ENCODE measurements around the gene CCNF.
"Not testable (repeated sequence)": the region's sequence is repeated elsewhere in the genome, so short reads cannot be mapped to it uniquely, and the experiment has no call there.

CCNF gene

DNA sequence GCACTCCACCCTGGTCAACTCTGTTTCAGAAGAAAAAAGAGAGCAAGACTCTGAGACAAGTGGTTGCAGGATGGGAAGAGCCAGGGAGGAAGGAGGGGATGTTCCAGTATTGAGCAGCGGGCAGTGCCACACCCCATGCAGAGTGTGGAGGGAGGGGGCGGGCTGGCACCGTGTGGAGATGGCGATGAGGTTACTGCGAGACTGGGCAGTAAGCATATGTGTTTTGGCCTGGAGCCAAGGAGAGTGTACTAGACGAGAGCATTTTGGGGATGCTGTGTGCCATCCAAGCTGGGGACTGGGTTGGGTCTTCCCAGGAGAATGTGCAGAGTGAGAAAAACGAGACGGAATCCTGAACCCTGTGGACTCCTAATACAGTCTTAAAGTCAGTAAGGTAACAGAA lies 49.0 kb downstream of the CCNF start:
- H3K9me3 Mint-ChIP-seq = no peaks in the 10 kb centered on the region
- H3K4me3 Mint-ChIP-seq = no peak overlapping the region
- peaks cover 14% of the 10 kb centered on the region for H3K27me3 Mint-ChIP-seq (ENCODE audit: low read depth)
- no peak overlapping the region for H3K27ac Mint-ChIP-seq
- no peaks in the 10 kb centered on the region for H3K36me3 Mint-ChIP-seq (ENCODE audit: low read depth)
- peaks cover 9% of the 10 kb centered on the region for H3K4me1 Mint-ChIP-seq (ENCODE audit: low read depth)

- H3K4me3 Mint-ChIP-seq; H3K27ac Mint-ChIP-seq; H3K36me3 Mint-ChIP-seq (ENCODE audit: low read depth); H3K9me3 Mint-ChIP-seq; H3K4me1 Mint-ChIP-seq (ENCODE audit: low read depth): not testable (repeated sequence)
- peaks cover 13% of the 10 kb centered on the region for H3K27me3 Mint-ChIP-seq (ENCODE audit: low read depth)
Measured at GRCh38 chr16:2479996-2480395, 50.7 kb downstream of the CCNF start.

- Mint-ChIP-seq H3K9me3 (no peaks in the 10 kb centered on the region), H3K4me1 (ENCODE audit: low read depth) (peaks cover 9% of the 10 kb centered on the region), H3K27ac (no peak overlapping the region), H3K36me3 (ENCODE audit: low read depth) (no peaks in the 10 kb centered on the region), H3K27me3 (ENCODE audit: low read depth) (peaks cover 11% of the 10 kb centered on the region), H3K4me3 (no peak overlapping the region)
Measured at GRCh38 chr16:2480948-2481347, 51.7 kb downstream of the CCNF start.

- Mint-ChIP-seq H3K27ac (no peak overlapping the region), H3K4me3 (no peak overlapping the region), H3K36me3 (ENCODE audit: low read depth) (no peaks in the 10 kb centered on the region), H3K27me3 (ENCODE audit: low read depth) (peaks cover 4% of the 10 kb centered on the region), H3K9me3 (no peaks in the 10 kb centered on the region), H3K4me1 (ENCODE audit: low read depth) (peaks cover 10% of the 10 kb centered on the region)
Measured at GRCh38 chr16:2481676-2482075, 52.4 kb downstream of the CCNF start.

GRCh38 chr16:2482249-2482648 lies 53.0 kb downstream of the CCNF start:
- H3K27me3 Mint-ChIP-seq (ENCODE audit: low read depth) = no peaks in the 10 kb centered on the region
- H3K4me3 Mint-ChIP-seq = no peak overlapping the region
- H3K36me3 Mint-ChIP-seq (ENCODE audit: low read depth) = no peaks in the 10 kb centered on the region
- no peaks in the 10 kb centered on the region for H3K9me3 Mint-ChIP-seq
- no peak overlapping the region for H3K27ac Mint-ChIP-seq
- peaks cover 11% of the 10 kb centered on the region for H3K4me1 Mint-ChIP-seq (ENCODE audit: low read depth)

DNA sequence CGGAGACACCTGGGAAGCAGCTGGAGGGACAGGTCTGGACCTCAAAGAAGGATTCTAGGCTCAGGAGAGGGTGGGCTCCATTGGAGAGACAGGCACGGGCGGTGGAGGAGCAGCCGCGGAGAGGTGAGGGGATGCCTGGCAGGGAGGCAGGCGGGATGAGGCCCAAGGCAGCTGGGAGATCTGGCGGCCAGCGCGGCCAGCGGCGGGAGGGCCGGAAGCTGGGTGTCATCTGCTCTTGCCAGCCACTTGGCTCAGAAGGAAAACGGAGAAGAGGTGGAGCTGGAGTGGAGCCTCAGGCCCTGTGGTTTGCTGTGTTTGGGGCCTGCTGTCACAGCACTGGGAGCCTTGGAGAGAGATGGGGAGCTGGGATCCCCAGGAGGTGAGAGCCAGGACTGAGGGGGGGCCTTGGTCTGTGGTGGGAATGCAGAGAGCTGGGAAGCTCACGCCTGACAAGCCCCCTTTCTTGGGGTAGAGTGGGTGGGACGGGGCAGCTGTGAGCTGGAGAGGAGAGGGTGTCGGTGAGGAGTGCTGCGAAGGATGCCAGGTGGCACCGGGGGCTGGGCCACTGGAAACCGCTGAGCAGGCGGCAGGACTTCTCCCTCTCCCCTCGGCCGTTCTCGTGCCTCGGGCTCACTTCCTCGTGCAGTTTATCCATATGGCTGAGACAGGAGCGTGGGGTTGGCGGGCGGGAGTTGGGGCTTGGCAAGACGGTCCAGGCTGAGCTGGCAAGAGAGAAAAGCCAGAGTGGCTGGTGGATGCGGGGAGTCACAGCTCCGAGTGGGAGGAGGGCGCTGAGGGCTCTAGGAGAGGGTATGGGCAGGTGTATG lies 53.7 kb downstream of the CCNF start:
- H3K27ac Mint-ChIP-seq = peak overlapping the region; percentile 36
- H3K27me3 Mint-ChIP-seq (ENCODE audit: low read depth) = no peaks in the 10 kb centered on the region
- no peaks in the 10 kb centered on the region for H3K9me3 Mint-ChIP-seq
- peaks cover 15% of the 10 kb centered on the region for H3K4me1 Mint-ChIP-seq (ENCODE audit: low read depth)
- no peak overlapping the region for H3K4me3 Mint-ChIP-seq
- no peaks in the 10 kb centered on the region for H3K36me3 Mint-ChIP-seq (ENCODE audit: low read depth)

GRCh38 chr16:2483939-2484897 lies 55.0 kb downstream of the CCNF start:
- H3K4me1 Mint-ChIP-seq (ENCODE audit: low read depth) = peaks cover 15% of the 10 kb centered on the region
- no peak overlapping the region for H3K4me3 Mint-ChIP-seq
- H3K27me3 Mint-ChIP-seq (ENCODE audit: low read depth) = no peaks in the 10 kb centered on the region
- H3K36me3 Mint-ChIP-seq (ENCODE audit: low read depth) = no peaks in the 10 kb centered on the region
- no peak overlapping the region for H3K27ac Mint-ChIP-seq
- no peaks in the 10 kb centered on the region for H3K9me3 Mint-ChIP-seq

DNA sequence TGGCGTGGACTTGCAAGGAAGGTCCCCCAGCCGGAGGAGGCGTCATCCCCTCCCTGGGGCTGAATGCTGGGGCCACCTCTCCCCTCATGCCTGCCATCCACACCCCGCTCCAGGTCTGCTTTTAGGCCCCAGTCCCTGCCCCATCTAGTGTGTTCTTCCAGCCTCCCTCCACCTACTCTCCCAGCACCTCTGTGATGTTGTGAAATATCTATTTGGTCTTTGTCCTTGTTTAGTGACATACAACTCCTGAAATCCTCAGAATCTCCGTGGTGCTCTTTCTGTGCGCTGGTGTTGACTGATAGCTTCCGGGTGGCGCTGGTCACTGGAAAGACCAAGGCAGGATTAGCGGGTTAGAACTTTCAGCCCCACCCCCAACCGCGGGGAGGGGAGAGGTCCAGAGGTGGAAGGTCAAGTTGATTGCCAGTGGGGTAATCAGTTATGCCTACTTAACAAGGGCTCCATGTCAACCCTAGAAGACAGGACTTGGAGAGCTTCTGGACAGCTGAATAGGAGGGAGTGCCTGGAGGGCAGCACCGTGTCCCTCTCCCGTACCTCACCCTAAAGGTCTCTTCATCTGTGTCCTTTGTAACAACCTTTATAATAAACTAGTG lies 55.8 kb downstream of the CCNF start:
- H3K27me3 Mint-ChIP-seq (ENCODE audit: low read depth) = no peaks in the 10 kb centered on the region
- H3K9me3 Mint-ChIP-seq = no peaks in the 10 kb centered on the region
- H3K27ac Mint-ChIP-seq = peak overlapping the region; percentile 15
- peaks cover 15% of the 10 kb centered on the region for H3K4me1 Mint-ChIP-seq (ENCODE audit: low read depth)
- H3K36me3 Mint-ChIP-seq (ENCODE audit: low read depth) = no peaks in the 10 kb centered on the region
- H3K4me3 Mint-ChIP-seq = no peak overlapping the region

- Mint-ChIP-seq H3K9me3 (no peaks in the 10 kb centered on the region), H3K27me3 (ENCODE audit: low read depth) (no peaks in the 10 kb centered on the region), H3K4me3 (no peak overlapping the region), H3K4me1 (ENCODE audit: low read depth) (peaks cover 15% of the 10 kb centered on the region), H3K36me3 (ENCODE audit: low read depth) (no peaks in the 10 kb centered on the region), H3K27ac (no peak overlapping the region)
Measured at GRCh38 chr16:2485811-2486507, 56.7 kb downstream of the CCNF start.

GRCh38 chr16:2486645-2487516 lies 57.6 kb downstream of the CCNF start:
- Mint-ChIP-seq H3K27me3 (ENCODE audit: low read depth) (no peaks in the 10 kb centered on the region), H3K4me3 (peak overlapping the region; percentile 55), H3K27ac (peak overlapping the region; percentile 82), H3K36me3 (ENCODE audit: low read depth) (no peaks in the 10 kb centered on the region), H3K4me1 (ENCODE audit: low read depth) (peaks cover 15% of the 10 kb centered on the region), H3K9me3 (no peaks in the 10 kb centered on the region)

DNA sequence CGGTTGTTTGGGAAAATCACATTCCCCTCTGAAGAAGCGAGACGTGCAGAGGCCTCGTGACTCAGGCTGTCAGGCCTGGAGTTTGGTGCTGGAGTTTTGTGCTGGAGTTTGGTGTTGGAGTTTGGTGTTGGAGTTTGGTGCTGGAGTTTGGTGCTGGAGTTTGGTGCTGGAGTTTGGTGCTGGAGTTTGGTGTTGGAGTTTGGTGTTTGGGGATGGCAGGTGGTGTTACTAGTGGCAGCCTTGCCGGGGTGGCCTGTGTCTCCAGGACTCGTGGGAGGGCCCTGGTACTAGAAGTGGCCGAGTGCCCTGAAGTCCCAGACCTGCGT lies 58.2 kb downstream of the CCNF start:
- Mint-ChIP-seq H3K9me3 (no peaks in the 10 kb centered on the region), H3K27ac (peak overlapping the region; percentile 82), H3K27me3 (ENCODE audit: low read depth) (no peaks in the 10 kb centered on the region), H3K4me3 (peak overlapping the region; percentile 55), H3K4me1 (ENCODE audit: low read depth) (peaks cover 15% of the 10 kb centered on the region), H3K36me3 (ENCODE audit: low read depth) (no peaks in the 10 kb centered on the region)

GRCh38 chr16:2487903-2488531 lies 58.8 kb downstream of the CCNF start:
- H3K36me3 Mint-ChIP-seq (ENCODE audit: low read depth) = no peaks in the 10 kb centered on the region
- no peak overlapping the region for H3K4me3 Mint-ChIP-seq
- no peaks in the 10 kb centered on the region for H3K27me3 Mint-ChIP-seq (ENCODE audit: low read depth)
- no peaks in the 10 kb centered on the region for H3K9me3 Mint-ChIP-seq
- H3K27ac Mint-ChIP-seq = no peak overlapping the region
- peaks cover 15% of the 10 kb centered on the region for H3K4me1 Mint-ChIP-seq (ENCODE audit: low read depth)

- Mint-ChIP-seq H3K9me3 (no peaks in the 10 kb centered on the region), H3K36me3 (ENCODE audit: low read depth) (no peaks in the 10 kb centered on the region), H3K4me1 (ENCODE audit: low read depth) (peaks cover 15% of the 10 kb centered on the region), H3K4me3 (no peak overlapping the region), H3K27ac (no peak overlapping the region), H3K27me3 (ENCODE audit: low read depth) (no peaks in the 10 kb centered on the region)
Measured at GRCh38 chr16:2489581-2489980, 60.3 kb downstream of the CCNF start.
